Neural cell (in vitro differentiated cells): ENCODE data around the gene COL23A1. TPM values are rescaled to one million over a fixed set of nuclear protein-coding genes. Genes with fewer than 3 reads are reported as not detected.

Experiments used
- H2AFZ ChIP-seq: fragments of 200-600, 300-800 bp; sonication (generic), shearing (Covaris generic); 2 replicates; pipeline ENCODE4 v1.6.0; 2014; ENCODE audit warnings: low read depth, mild to moderate bottlenecking, antibody characterized with exemption, low read length, moderate library complexity
- H3F3A ChIP-seq: fragments of 200-600 bp; shearing (Covaris generic); 2 replicates; pipeline ENCODE4 v1.6.1; 2016; ENCODE audit warnings: mild to moderate bottlenecking, moderate library complexity, mixed read lengths, antibody characterized with exemption, low read length; ENCODE audit not compliant: insufficient read depth, poor library complexity, severe bottlenecking
- H3K27ac ChIP-seq: fragments of 200-600, 300-800 bp; sonication (generic), shearing (Covaris generic); 2 replicates; pipeline ENCODE4 v1.5.1; 2014; ENCODE audit warnings: mild to moderate bottlenecking, low read length, moderate library complexity
- H3K27me3 ChIP-seq: fragments of 300-800, 200-600 bp; sonication (generic), shearing (Covaris generic); 2 replicates; pipeline ENCODE4 v1.6.0; 2014; ENCODE audit warnings: mild to moderate bottlenecking, low read depth, low read length, moderate library complexity; ENCODE audit not compliant: insufficient read depth
- H3K36me3 ChIP-seq: fragments of 300-800, 200-600 bp; sonication (generic), shearing (Covaris generic); 2 replicates; pipeline ENCODE4 v1.5.1; 2014; ENCODE audit warnings: mild to moderate bottlenecking, antibody characterized with exemption, low read length, moderate library complexity; ENCODE audit not compliant: insufficient read depth
- H3K4me2 ChIP-seq: fragments of 300-800, 200-600 bp; sonication (generic), shearing (Covaris generic); 2 replicates; pipeline ENCODE4 v1.6.0; 2014; ENCODE audit warnings: mild to moderate bottlenecking, low read length
- H3K4me3 ChIP-seq: fragments of 300-800, 200-600 bp; sonication (generic), shearing (Covaris generic); 2 replicates; pipeline ENCODE4 v1.5.1; 2014; ENCODE audit warnings: mild to moderate bottlenecking, low read length, moderate library complexity
- H3K79me2 ChIP-seq: fragments of 200-600 bp; shearing (Covaris generic); replicated peaks from 2 replicates; pipeline ENCODE4 v1.6.0; 2014; ENCODE audit warnings: mild to moderate bottlenecking, low read length, moderate library complexity; ENCODE audit not compliant: insufficient read depth
- H3K9ac ChIP-seq: fragments of 300-800, 200-600 bp; sonication (generic), shearing (Covaris generic); 2 replicates; pipeline ENCODE4 v1.6.1; 2016; ENCODE audit warnings: mild to moderate bottlenecking, low read length, mixed read lengths
- H3K9me2 ChIP-seq: fragments of 200-600 bp; shearing (Covaris generic); 2 replicates; pipeline ENCODE4 v1.6.1; 2016; ENCODE audit warnings: mild to moderate bottlenecking, low read length, mixed read lengths; ENCODE audit not compliant: insufficient read depth
- H3K9me3 ChIP-seq: fragments of 200-600, 300-800 bp; sonication (generic), shearing (Covaris generic); 2 replicates; pipeline ENCODE4 v1.6.1; 2016; ENCODE audit warnings: mild to moderate bottlenecking, mixed run types, low read length, moderate library complexity, mixed read lengths
- H4K20me1 ChIP-seq: fragments of 200-600 bp; shearing (Covaris generic); 2 replicates; pipeline ENCODE4 v1.6.1; 2016; ENCODE audit warnings: mild to moderate bottlenecking, mixed run types; ENCODE audit not compliant: insufficient read depth
- CTCF ChIP-seq: fragments of 450-650 bp; IDR thresholded peaks from 2 replicates; pipeline ENCODE4 v1.5.1; 2014; ENCODE audit warnings: antibody characterized with exemption, mild to moderate bottlenecking, moderate library complexity; ENCODE audit not compliant: poor library complexity, severe bottlenecking
- EP300 ChIP-seq: fragments of 450-650 bp; conservative IDR thresholded peaks from 2 replicates; pipeline ENCODE4 v1.6.1; 2014; ENCODE audit warnings: antibody characterized with exemption, mild to moderate bottlenecking, moderate library complexity; ENCODE audit not compliant: poor library complexity, severe bottlenecking
- EZH2 ChIP-seq: fragments of 200-600, 300-800 bp; shearing (Covaris generic), sonication (generic); IDR thresholded peaks from 2 replicates; pipeline ENCODE4 v1.6.1; 2014; ENCODE audit warnings: antibody characterized with exemption, low read length, borderline replicate concordance, mild to moderate bottlenecking; ENCODE audit not compliant: insufficient read depth, poor library complexity, severe bottlenecking
- MXI1 ChIP-seq: fragments of 450-650 bp; conservative IDR thresholded peaks from 2 replicates; pipeline ENCODE4 v1.6.1; 2014; ENCODE audit warnings: antibody characterized with exemption, mild to moderate bottlenecking; ENCODE audit not compliant: poor library complexity, severe bottlenecking
- POLR2AphosphoS5 ChIP-seq: IDR thresholded peaks from 2 replicates; pipeline ENCODE4 v1.6.1; 2012
- RAD21 ChIP-seq: fragments of 450-650 bp; conservative IDR thresholded peaks from 2 replicates; pipeline ENCODE4 v1.6.1; 2014; ENCODE audit warnings: antibody characterized with exemption, mild to moderate bottlenecking, moderate library complexity
- REST ChIP-seq: IDR thresholded peaks from 2 replicates; pipeline ENCODE4 v1.6.1; 2012; ENCODE audit warnings: borderline replicate concordance
- SMC3 ChIP-seq: fragments of 450-650 bp; conservative IDR thresholded peaks from 2 replicates; pipeline ENCODE4 v1.6.1; 2014; ENCODE audit warnings: antibody characterized with exemption, mild to moderate bottlenecking, moderate library complexity; ENCODE audit not compliant: poor library complexity
- TAF1 ChIP-seq: IDR thresholded peaks from 2 replicates; pipeline ENCODE4 v1.6.1; 2012; ENCODE audit warnings: low read depth
- polyA plus RNA-seq: library from polyadenylated mRNA; depleted of rRNA; stranded (reverse); fragments of >200 nt; gene quantifications from 2 replicates; pipeline ENCODE4 v1.2.3, GENCODE V29; 2014

COL23A1 gene
- polyA plus RNA-seq, 1 donor from 2014 or later: not detected

GRCh38 chr5:178490935-178491652 is 99.1 kb downstream of the COL23A1 start:
- Histone ChIP-seq H3K9me3 (peaks cover 6% of the 10 kb centered on the region), H3K27me3 (no peaks in the 10 kb centered on the region), H3K27ac (no peak overlapping the region), H3K4me3 (no peak overlapping the region), H3K79me2 (no peaks in the 10 kb centered on the region), H3K9me2 (no peaks in the 10 kb centered on the region), H4K20me1 (no peaks in the 10 kb centered on the region), H2AFZ (no peak overlapping the region), H3K36me3 (no peaks in the 10 kb centered on the region), H3F3A (no peaks in the 10 kb centered on the region), H3K9ac (no peak overlapping the region), H3K4me2 (no peak overlapping the region)
- TF ChIP-seq REST (no peak), RAD21 (no peak), EP300 (no peak), TAF1 (no peak), SMC3 (no peak), CTCF (no peak), EZH2 (no peak), MXI1 (no peak), POLR2AphosphoS5 (no peak)

- H3K36me3 ChIP-seq: no peaks in the 10 kb centered on the region
- H4K20me1 ChIP-seq: no peaks in the 10 kb centered on the region
- no peak overlapping the region for H3K4me3 ChIP-seq
- H3K9ac ChIP-seq: no peak overlapping the region
- H3K79me2 ChIP-seq: no peaks in the 10 kb centered on the region
- H2AFZ ChIP-seq: no peak overlapping the region
- no peaks in the 10 kb centered on the region for H3K9me2 ChIP-seq
- H3K27ac ChIP-seq: no peak overlapping the region
- peaks cover 6% of the 10 kb centered on the region for H3K9me3 ChIP-seq
- TF ChIP-seq TAF1 (no peak), CTCF (no peak), EZH2 (no peak), POLR2AphosphoS5 (no peak), RAD21 (no peak), EP300 (no peak), REST (no peak), MXI1 (no peak), SMC3 (no peak)
- H3K4me2 ChIP-seq: no peak overlapping the region
- H3K27me3 ChIP-seq: no peaks in the 10 kb centered on the region
- no peaks in the 10 kb centered on the region for H3F3A ChIP-seq
Observed at GRCh38 chr5:178489271-178489976, 100.8 kb downstream of the COL23A1 start.
